Smooth muscle cell of the umbilical artery (primary cell): Measurements from ENCODE around the gene KRT26. TPM values are rescaled to one million over a fixed set of nuclear protein-coding genes. Genes with fewer than 3 reads are reported as not detected.

Experiments used
- total RNA-seq: library from RNA; depleted of rRNA; stranded (reverse); fragments of >200 nt; gene quantifications from 2 replicates; pipeline ENCODE4 v1.2.3, GENCODE V29; 2014

KRT26 gene
- total RNA-seq: not detected in 2 replicates

GRCh38 chr17:40772101-40772500 lies at the start of gene KRT26:
TSS of gene KRT26 (minus strand) at chr17:40772201. CDS start at chr17:40772113, 88 bp downstream.

GRCh38 chr17:40799859-40800258 lies 27.9 kb upstream of the KRT26 start, which contains the start of gene KRT28:
TSS of gene KRT28 (minus strand) at chr17:40799959. CDS start at chr17:40799893, 66 bp downstream.

GRCh38 chr17:40782450-40782849 lies 10.4 kb upstream of the KRT26 start, which contains the start of gene KRT27:
TSS of gene KRT27 (minus strand) at chr17:40782550. CDS start at chr17:40782493, 57 bp downstream.

GRCh38 chr17:40755231-40755630 lies 16.8 kb downstream of the KRT26 start, which contains the start of gene KRT25:
TSS of gene KRT25 (minus strand) at chr17:40755331. CDS start at chr17:40755271, 60 bp downstream.

Other genes starting within 250 kb of the KRT26 start
- not detected in 2 replicates for gene CCR7, start 206.7 kb downstream of the KRT26 start, total RNA-seq
- 48.7 and 74.5 TPM in 2 replicates for gene SMARCE1, start 124.4 kb downstream of the KRT26 start, total RNA-seq
- not detected in 2 replicates for gene KRT222, start 107.0 kb downstream of the KRT26 start, total RNA-seq
- not detected in 2 replicates for gene KRT24, start 68.4 kb downstream of the KRT26 start, total RNA-seq
- gene KRT25, start 16.9 kb downstream of the KRT26 start, total RNA-seq: not detected in 2 replicates
- not detected in 2 replicates for gene KRT27, start 10.3 kb upstream of the KRT26 start, total RNA-seq
- gene KRT28, start 27.8 kb upstream of the KRT26 start, total RNA-seq: not detected in 2 replicates
- gene KRT10, start 50.4 kb upstream of the KRT26 start, total RNA-seq: 4.3 and 6.5 TPM in 2 replicates
- not detected in 2 replicates for gene KRT12, start 95.0 kb upstream of the KRT26 start, total RNA-seq
- not detected in 2 replicates for gene KRT20, start 113.0 kb upstream of the KRT26 start, total RNA-seq
- gene KRT23, start 165.4 kb upstream of the KRT26 start, total RNA-seq: 0.28 TPM in 1 of 2 replicates, not detected in the other
- not detected in 2 replicates for gene KRT39, start 194.7 kb upstream of the KRT26 start, total RNA-seq
- gene KRT40, start 212.1 kb upstream of the KRT26 start, total RNA-seq: not detected in 2 replicates
- not detected in 2 replicates for gene KRTAP3-3, start 222.0 kb upstream of the KRT26 start, total RNA-seq
- not detected in 2 replicates for gene KRTAP3-2, start 227.7 kb upstream of the KRT26 start, total RNA-seq
- gene KRTAP3-1, start 236.9 kb upstream of the KRT26 start, total RNA-seq: not detected in 2 replicates